H1 (cell line): ENCODE measurements around the gene DCDC2C.

Experiments used
- ASH2L ChIP-seq: fragments of 200-600, 300-600 bp; sonication (generic); IDR thresholded peaks from one replicate; pipeline ENCODE4 v1.7.1; 2017; ENCODE audit warnings: low read length
- ATF3 ChIP-seq: IDR thresholded peaks from 2 replicates; pipeline ENCODE4 v1.6.1; 2011; ENCODE audit warnings: low read depth, mild to moderate bottlenecking, low read length; ENCODE audit not compliant: insufficient read depth
- CEBPB ChIP-seq: IDR thresholded peaks from 2 replicates; pipeline ENCODE4 v1.6.1; 2012; ENCODE audit warnings: low read depth, low read length
- CREB1 ChIP-seq: IDR thresholded peaks from 2 replicates; pipeline ENCODE4 v1.6.1; 2012; ENCODE audit warnings: inconsistent platforms
- EZH2 ChIP-seq: fragments of 200-600 bp; sonication (generic); IDR thresholded peaks from 2 replicates; pipeline ENCODE4 v1.7.1; 2012; ENCODE audit warnings: low read depth, mild to moderate bottlenecking, moderate library complexity, low read length, inconsistent platforms; ENCODE audit not compliant: severe bottlenecking
- JUN ChIP-seq: IDR thresholded peaks from 2 replicates; pipeline ENCODE4 v1.6.1; 2011; ENCODE audit warnings: low read depth, mild to moderate bottlenecking, improper control_type of control experiment, low read length
- KDM1A ChIP-seq: fragments of 200-600, 300-600 bp; sonication (generic); IDR thresholded peaks from 2 replicates; pipeline ENCODE4 v1.7.1; 2016; ENCODE audit warnings: mild to moderate bottlenecking, low read length, borderline replicate concordance
- POLR2A ChIP-seq, 2 experiments: IDR thresholded peaks; 1 replicate in 1 of 2; 2 replicates in 1 of 2; pipeline ENCODE4 v1.6.1; 2011; ENCODE audit warnings: low read depth in 2 of 2, low read length in 2 of 2, mild to moderate bottlenecking in 2 of 2; ENCODE audit errors: control extremely low read depth in 1 of 2
- POLR2AphosphoS5 ChIP-seq: IDR thresholded peaks from 2 replicates; pipeline ENCODE4 v1.6.1; 2011; ENCODE audit warnings: low read depth, low read length
- RFX5 ChIP-seq: IDR thresholded peaks from 2 replicates; pipeline ENCODE4 v1.6.1; 2011; ENCODE audit warnings: low read depth, low read length, improper control_type of control experiment, borderline replicate concordance
- SIX5 ChIP-seq: IDR thresholded peaks from 2 replicates; pipeline ENCODE4 v1.6.1; 2011; ENCODE audit warnings: mild to moderate bottlenecking, low read depth, low read length
- TAF1 ChIP-seq: IDR thresholded peaks from 2 replicates; pipeline ENCODE4 v1.6.1; 2011; ENCODE audit warnings: mild to moderate bottlenecking, low read depth, low read length
- TF ChIP-seq, protein P1 (sequence below), 3 experiments: IDR thresholded peaks; 1 replicate in 2 of 3; 2 replicates in 1 of 3; pipeline versions ENCODE4 v1.5.1 to v1.6.1; 2011; ENCODE audit warnings: low read length in 3 of 3, mild to moderate bottlenecking in 3 of 3, inconsistent platforms in 2 of 3, low read depth in 1 of 3, moderate library complexity in 1 of 3; ENCODE audit not compliant: insufficient read depth in 1 of 3; ENCODE audit errors: control extremely low read depth in 1 of 3

DNA sequence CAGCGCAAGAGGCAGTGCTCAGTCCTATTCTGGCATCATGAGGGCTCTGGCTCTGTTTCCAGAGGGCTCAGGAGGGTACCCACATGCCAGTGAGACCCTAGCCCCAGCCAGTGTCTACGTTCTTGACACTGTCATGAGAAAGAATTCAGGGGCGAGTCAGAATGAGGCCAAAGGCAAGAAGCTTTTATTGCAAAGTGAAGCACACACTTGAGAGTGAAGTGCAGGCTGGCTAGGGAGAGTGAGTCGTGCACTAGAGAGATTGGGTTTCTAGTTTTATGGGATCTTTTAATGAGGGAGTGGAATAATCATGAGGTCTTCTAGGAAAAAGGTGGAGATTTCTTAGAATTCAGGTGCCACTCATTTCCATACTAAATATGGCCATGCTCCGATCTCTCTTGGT is 164.1 kb downstream of the DCDC2C start:
- no peak for TF ChIP-seq KDM1A
- no peak for TF ChIP-seq JUN
- no peak for TF ChIP-seq POLR2A (IDR thresholded peaks at IDR 0.05; ENCODE audit: control extremely low read depth in 1 of 2, low read depth in 2 of 2, low read length in 2 of 2)
- TF ChIP-seq CREB1 = no peak
- no peak for TF ChIP-seq CEBPB
- no peak for TF ChIP-seq ATF3
- no peak for TF ChIP-seq ASH2L
- TF ChIP-seq, protein P1, sequence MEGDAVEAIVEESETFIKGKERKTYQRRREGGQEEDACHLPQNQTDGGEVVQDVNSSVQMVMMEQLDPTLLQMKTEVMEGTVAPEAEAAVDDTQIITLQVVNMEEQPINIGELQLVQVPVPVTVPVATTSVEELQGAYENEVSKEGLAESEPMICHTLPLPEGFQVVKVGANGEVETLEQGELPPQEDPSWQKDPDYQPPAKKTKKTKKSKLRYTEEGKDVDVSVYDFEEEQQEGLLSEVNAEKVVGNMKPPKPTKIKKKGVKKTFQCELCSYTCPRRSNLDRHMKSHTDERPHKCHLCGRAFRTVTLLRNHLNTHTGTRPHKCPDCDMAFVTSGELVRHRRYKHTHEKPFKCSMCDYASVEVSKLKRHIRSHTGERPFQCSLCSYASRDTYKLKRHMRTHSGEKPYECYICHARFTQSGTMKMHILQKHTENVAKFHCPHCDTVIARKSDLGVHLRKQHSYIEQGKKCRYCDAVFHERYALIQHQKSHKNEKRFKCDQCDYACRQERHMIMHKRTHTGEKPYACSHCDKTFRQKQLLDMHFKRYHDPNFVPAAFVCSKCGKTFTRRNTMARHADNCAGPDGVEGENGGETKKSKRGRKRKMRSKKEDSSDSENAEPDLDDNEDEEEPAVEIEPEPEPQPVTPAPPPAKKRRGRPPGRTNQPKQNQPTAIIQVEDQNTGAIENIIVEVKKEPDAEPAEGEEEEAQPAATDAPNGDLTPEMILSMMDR (IDR thresholded peaks at IDR 0.05; ENCODE audit: control extremely low read depth in 1 of 3, insufficient read depth in 1 of 3, low read depth in 1 of 3, low read length in 3 of 3) = no peak
- TF ChIP-seq POLR2AphosphoS5 = no peak
- no peak for TF ChIP-seq TAF1
- TF ChIP-seq SIX5 = no peak
- no peak for TF ChIP-seq EZH2
- no peak for TF ChIP-seq RFX5
